OCI-LY7 (cell line): ENCODE measurements around the gene ANKS1B. TPM values are rescaled to one million over a fixed set of nuclear protein-coding genes. Genes with fewer than 3 reads are reported as not detected.

Experiments used
- BruUV-seq: library from RNA; stranded (reverse); fragments of 400-500 nt; replicated peaks from 2 replicates; lab custom pipeline; 2021; lab: Mats Ljungman, UMichigan
- CTCF ChIA-PET: fragments of 300-600 bp; sonication (Branson Sonifier 250); formaldehyde crosslinking; loops from one replicate; lab custom pipeline; 2022; ENCODE audit warnings: antibody characterized with exemption; ENCODE audit not compliant: unreplicated experiment; lab: Charles Lee
- POLR2A ChIA-PET: fragments of 300-600 bp; sonication (Branson Sonifier 250); formaldehyde crosslinking; loops from one replicate; lab custom pipeline; 2022; ENCODE audit warnings: antibody characterized with exemption; lab: Charles Lee
- DNase-seq: peaks from one replicate; pipeline ENCODE4 v3.0.0-alpha.2; 2015; ENCODE audit warnings: low spot score
- H2AFZ ChIP-seq: fragments of 200-600 bp; sonication (generic), shearing (Covaris generic); 2 replicates; pipeline ENCODE4 v1.6.1; 2014; ENCODE audit warnings: mild to moderate bottlenecking, antibody characterized with exemption, low read length, moderate library complexity
- H3K27ac ChIP-seq: fragments of 200-600 bp; sonication (generic); 2 replicates; pipeline ENCODE4 v1.5.1; 2014; ENCODE audit warnings: mixed run types, low read depth, mild to moderate bottlenecking, moderate library complexity, low read length, inconsistent platforms; ENCODE audit not compliant: poor library complexity, severe bottlenecking
- H3K36me3 ChIP-seq: fragments of 200-600 bp; sonication (generic); 2 replicates; pipeline ENCODE4 v1.6.1; 2014; ENCODE audit warnings: mild to moderate bottlenecking, antibody characterized with exemption, low read length, moderate library complexity, mixed read lengths; ENCODE audit not compliant: insufficient read depth
- H3K4me1 ChIP-seq: fragments of 200-600 bp; sonication (generic); 2 replicates; pipeline ENCODE4 v1.5.1; 2014; ENCODE audit warnings: mild to moderate bottlenecking, low read length; ENCODE audit not compliant: insufficient read depth, poor library complexity, severe bottlenecking
- H3K4me2 ChIP-seq: fragments of 200-600 bp; sonication (generic); 2 replicates; pipeline ENCODE4 v1.6.1; 2014; ENCODE audit warnings: mild to moderate bottlenecking, low read length
- H3K4me3 ChIP-seq: fragments of 200-600 bp; sonication (generic); 2 replicates; pipeline ENCODE4 v1.5.1; 2014; ENCODE audit warnings: mild to moderate bottlenecking, low read depth, low read length; ENCODE audit not compliant: poor library complexity, severe bottlenecking
- H3K79me2 ChIP-seq: fragments of 200-600 bp; sonication (generic); 2 replicates; pipeline ENCODE4 v1.6.1; 2016; ENCODE audit warnings: low read depth, mild to moderate bottlenecking, low read length, moderate library complexity, mixed read lengths; ENCODE audit not compliant: insufficient read depth
- H3K9me2 ChIP-seq: fragments of 200-600 bp; sonication (generic); 2 replicates; pipeline ENCODE4 v1.6.1; 2016; ENCODE audit warnings: mild to moderate bottlenecking, low read length, mixed read lengths; ENCODE audit not compliant: insufficient read depth
- H3K9me3 ChIP-seq: fragments of 200-600 bp; sonication (generic); 2 replicates; pipeline ENCODE4 v1.6.1; 2014; ENCODE audit warnings: mild to moderate bottlenecking, mixed run types, low read length, mixed read lengths
- H4K20me1 ChIP-seq: fragments of 200-600 bp; sonication (generic); 2 replicates; pipeline ENCODE4 v1.6.1; 2014; ENCODE audit warnings: mild to moderate bottlenecking, antibody characterized with exemption, low read length, moderate library complexity, mixed read lengths; ENCODE audit not compliant: insufficient read depth
- CTCF ChIP-seq: fragments of 200-600 bp; sonication (generic); conservative IDR thresholded peaks from 2 replicates; pipeline ENCODE4 v1.5.1; 2014; ENCODE audit warnings: mild to moderate bottlenecking, antibody characterized with exemption, low read length, moderate library complexity, mixed read lengths
- EZH2phosphoT487 ChIP-seq: fragments of 200-600 bp; sonication (generic); IDR thresholded peaks from 2 replicates; pipeline ENCODE4 v1.6.1; 2018; ENCODE audit warnings: low read depth, borderline replicate concordance, mild to moderate bottlenecking, mixed run types, antibody characterized with exemption, low read length, moderate library complexity, mixed read lengths
- intact Hi-C: fragments of 100-400 bp; cut with micrococcal nuclease; formaldehyde crosslinking; loops from one replicate; pipeline ENCODE4 v1.10.0; 2022; ENCODE audit not compliant: unreplicated experiment
- total RNA-seq, 2 experiments: library from RNA; depleted of rRNA in 1 of 2; stranded (reverse); fragments of >200 nt in 1 of 2; shearing (Covaris generic) in 1 of 2; gene quantifications; 2 replicates each; pipeline ENCODE4 v1.2.3, GENCODE V29; 2014 to 2022

Gene ANKS1B
- total RNA-seq, 2 experiments from 2014 or later: 2.9 to 6.0 TPM

GRCh38 chr12:98788396-98788795 lies 1196.3 kb downstream of the ANKS1B start:
- H4K20me1 ChIP-seq: no peaks in the 10 kb centered on the region
- no peaks in the 10 kb centered on the region for H3K79me2 ChIP-seq
- ChIA-PET CTCF (no interaction called here), POLR2A (no interaction called here)
- H3K36me3 ChIP-seq: no peaks in the 10 kb centered on the region
- no peak overlapping the region for H2AFZ ChIP-seq
- H3K9me3 ChIP-seq: no peaks in the 10 kb centered on the region
- H3K4me2 ChIP-seq: no peak overlapping the region
- intact Hi-C loops: no loop called here
- TF ChIP-seq CTCF (no peak), EZH2phosphoT487 (no peak)
- H3K9me2 ChIP-seq: no peaks in the 10 kb centered on the region
- no peaks in the 10 kb centered on the region for H3K4me1 ChIP-seq
- no peak overlapping the region for H3K27ac ChIP-seq
- H3K4me3 ChIP-seq: no peak overlapping the region
- BruUV-seq: no TSS peak
- DNase-seq: no peak

DNA sequence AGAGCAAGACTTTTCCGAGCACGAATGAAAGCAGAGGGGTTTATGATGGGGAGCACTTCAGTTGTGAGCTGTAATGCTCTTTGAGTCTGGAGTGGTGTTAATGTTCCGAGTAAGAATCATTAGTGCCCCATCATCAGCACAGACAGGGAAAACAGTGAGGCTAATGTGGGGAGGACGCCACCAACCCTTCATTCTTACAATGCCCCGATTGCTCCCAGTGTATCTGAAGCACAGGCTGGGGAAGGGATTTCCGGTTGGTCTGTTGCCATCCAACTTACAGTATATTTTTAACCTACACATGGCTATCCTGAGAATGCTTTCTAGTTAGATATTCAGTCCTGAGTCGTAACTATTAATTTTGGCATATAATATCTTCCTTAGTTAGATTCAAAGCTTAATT lies 1198.1 kb downstream of the ANKS1B start:
- no peaks in the 10 kb centered on the region for H3K9me3 ChIP-seq
- no peak overlapping the region for H3K4me2 ChIP-seq
- no peak overlapping the region for H3K4me3 ChIP-seq
- no TSS peak for BruUV-seq
- ChIA-PET POLR2A (no interaction called here), CTCF (no interaction called here)
- H3K9me2 ChIP-seq: no peaks in the 10 kb centered on the region
- H4K20me1 ChIP-seq: no peaks in the 10 kb centered on the region
- H2AFZ ChIP-seq: no peak overlapping the region
- H3K36me3 ChIP-seq: no peaks in the 10 kb centered on the region
- DNase-seq: no peak
- intact Hi-C loops: no loop called here
- H3K4me1 ChIP-seq: no peaks in the 10 kb centered on the region
- H3K79me2 ChIP-seq: no peaks in the 10 kb centered on the region
- no peak for TF ChIP-seq EZH2phosphoT487
- no peak for TF ChIP-seq CTCF
- H3K27ac ChIP-seq: no peak overlapping the region

DNA sequence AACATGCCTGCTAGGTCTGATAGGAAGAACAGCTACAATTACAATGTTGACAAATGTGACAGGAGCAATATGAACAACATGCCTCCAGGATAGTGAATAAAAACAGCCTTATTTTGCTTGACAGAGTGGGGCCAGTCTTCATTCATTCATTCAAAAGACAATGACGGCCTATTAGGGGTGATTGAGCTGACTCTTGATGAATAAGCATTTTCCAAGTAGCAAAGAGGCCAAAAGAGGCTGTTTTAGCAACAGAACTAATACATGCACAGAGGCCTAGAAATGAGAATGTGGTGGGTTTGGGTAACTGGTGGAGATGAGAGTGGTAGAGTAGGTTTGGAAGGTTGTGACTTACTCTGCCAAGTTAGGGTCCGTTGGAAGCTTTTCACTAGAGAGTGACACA lies 1201.3 kb downstream of the ANKS1B start:
- H3K4me1 ChIP-seq: no peaks in the 10 kb centered on the region
- ChIA-PET POLR2A (interaction anchor here (0.8 to 1.1 kb wide), 2 partner anchors 16 to 35 kb away, joined by 3 to 4 read pairs; no protein-coding TSS in a partner anchor), CTCF (no interaction called here)
- no peak for DNase-seq
- H3K9me3 ChIP-seq: no peaks in the 10 kb centered on the region
- no peaks in the 10 kb centered on the region for H3K9me2 ChIP-seq
- H3K4me2 ChIP-seq: no peak overlapping the region
- no peak overlapping the region for H2AFZ ChIP-seq
- no TSS peak for BruUV-seq
- H3K4me3 ChIP-seq: no peak overlapping the region
- intact Hi-C loops: no loop called here
- no peak for TF ChIP-seq EZH2phosphoT487
- no peak for TF ChIP-seq CTCF
- no peak overlapping the region for H3K27ac ChIP-seq
- no peaks in the 10 kb centered on the region for H3K79me2 ChIP-seq
- no peaks in the 10 kb centered on the region for H4K20me1 ChIP-seq
- no peaks in the 10 kb centered on the region for H3K36me3 ChIP-seq
